SK-N-SH (cell line): ENCODE results near the gene DDX4.

ENCODE experiments used
- EZH2phosphoT487 ChIP-seq: fragments of 200-600 bp; sonication (generic); IDR thresholded peaks from 2 replicates; pipeline ENCODE4 v1.6.1; 2017; ENCODE audit warnings: low read depth, mixed run types, mild to moderate bottlenecking, antibody characterized with exemption, moderate library complexity, borderline replicate concordance
- POLR2AphosphoS5 ChIP-seq: IDR thresholded peaks from 2 replicates; pipeline ENCODE4 v1.6.1; 2012; ENCODE audit warnings: low read depth, low read length
- RXRA ChIP-seq: IDR thresholded peaks from 2 replicates; pipeline ENCODE4 v1.4.0; 2012; ENCODE audit warnings: low read depth, mild to moderate bottlenecking, borderline replicate concordance
- TAF1 ChIP-seq: IDR thresholded peaks from 2 replicates; pipeline ENCODE4 v1.6.1; 2012; ENCODE audit warnings: low read depth, mild to moderate bottlenecking, low read length, moderate library complexity, borderline replicate concordance
- TF ChIP-seq, protein P1 (sequence below): fragments of 150-350 bp; IDR thresholded peaks from 2 replicates; pipeline ENCODE4 v1.6.1; 2017; ENCODE audit warnings: antibody characterized with exemption, low read length, low read depth, borderline replicate concordance
- TF ChIP-seq, protein P2 (sequence below): fragments of 200-600 bp; sonication (generic); IDR thresholded peaks from 2 replicates; pipeline ENCODE4 v1.6.1; 2017; ENCODE audit warnings: antibody characterized with exemption, mild to moderate bottlenecking, moderate library complexity

DNA sequence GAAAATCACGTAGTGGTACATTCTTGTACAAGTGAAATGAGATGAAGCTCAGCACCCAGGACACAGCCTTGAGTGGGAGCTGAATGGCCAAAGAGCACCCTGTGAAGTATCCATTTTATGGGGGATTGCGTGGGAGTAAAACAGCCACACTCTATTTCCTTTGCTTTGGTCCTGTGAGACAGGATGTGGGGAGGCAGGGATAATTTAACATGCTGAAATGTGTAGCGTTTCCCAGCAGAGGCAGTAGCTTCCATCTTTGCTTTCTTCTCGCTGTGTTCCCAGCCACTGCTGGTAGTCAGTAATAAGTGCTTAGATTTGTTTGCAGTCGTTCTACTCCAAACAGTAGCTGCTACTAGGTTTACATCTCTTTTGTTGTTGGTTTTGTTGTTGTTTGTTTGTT is 117.6 kb downstream of the DDX4 start:
- TF ChIP-seq, protein P1, sequence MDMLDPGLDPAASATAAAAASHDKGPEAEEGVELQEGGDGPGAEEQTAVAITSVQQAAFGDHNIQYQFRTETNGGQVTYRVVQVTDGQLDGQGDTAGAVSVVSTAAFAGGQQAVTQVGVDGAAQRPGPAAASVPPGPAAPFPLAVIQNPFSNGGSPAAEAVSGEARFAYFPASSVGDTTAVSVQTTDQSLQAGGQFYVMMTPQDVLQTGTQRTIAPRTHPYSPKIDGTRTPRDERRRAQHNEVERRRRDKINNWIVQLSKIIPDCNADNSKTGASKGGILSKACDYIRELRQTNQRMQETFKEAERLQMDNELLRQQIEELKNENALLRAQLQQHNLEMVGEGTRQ, result no peak
- TF ChIP-seq, protein P2, sequence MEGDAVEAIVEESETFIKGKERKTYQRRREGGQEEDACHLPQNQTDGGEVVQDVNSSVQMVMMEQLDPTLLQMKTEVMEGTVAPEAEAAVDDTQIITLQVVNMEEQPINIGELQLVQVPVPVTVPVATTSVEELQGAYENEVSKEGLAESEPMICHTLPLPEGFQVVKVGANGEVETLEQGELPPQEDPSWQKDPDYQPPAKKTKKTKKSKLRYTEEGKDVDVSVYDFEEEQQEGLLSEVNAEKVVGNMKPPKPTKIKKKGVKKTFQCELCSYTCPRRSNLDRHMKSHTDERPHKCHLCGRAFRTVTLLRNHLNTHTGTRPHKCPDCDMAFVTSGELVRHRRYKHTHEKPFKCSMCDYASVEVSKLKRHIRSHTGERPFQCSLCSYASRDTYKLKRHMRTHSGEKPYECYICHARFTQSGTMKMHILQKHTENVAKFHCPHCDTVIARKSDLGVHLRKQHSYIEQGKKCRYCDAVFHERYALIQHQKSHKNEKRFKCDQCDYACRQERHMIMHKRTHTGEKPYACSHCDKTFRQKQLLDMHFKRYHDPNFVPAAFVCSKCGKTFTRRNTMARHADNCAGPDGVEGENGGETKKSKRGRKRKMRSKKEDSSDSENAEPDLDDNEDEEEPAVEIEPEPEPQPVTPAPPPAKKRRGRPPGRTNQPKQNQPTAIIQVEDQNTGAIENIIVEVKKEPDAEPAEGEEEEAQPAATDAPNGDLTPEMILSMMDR, result no peak
- TF ChIP-seq POLR2AphosphoS5 (no peak), RXRA (no peak), EZH2phosphoT487 (no peak), TAF1 (no peak)
